KOPT-K1 (cell line): Measurements from ENCODE around the gene KLF6.
"Not testable (repeated sequence)": the region's sequence is repeated elsewhere in the genome, so short reads cannot be mapped to it uniquely, and the experiment has no call there.

Source experiments
- H3K27ac ChIP-seq: fragments of 200-600 bp; sonication (generic); 2 replicates; pipeline ENCODE4 v1.5.1; 2016; ENCODE audit warnings: antibody characterized with exemption, mild to moderate bottlenecking, low read depth, low read length; ENCODE audit not compliant: poor library complexity, severe bottlenecking
- H3K36me3 ChIP-seq: fragments of 200-600 bp; sonication (generic); 2 replicates; pipeline ENCODE4 v1.5.1; 2017; ENCODE audit warnings: antibody characterized with exemption, mild to moderate bottlenecking, low read length, moderate library complexity; ENCODE audit not compliant: insufficient read depth
- H3K9me3 ChIP-seq: fragments of 200-600 bp; sonication (generic); 2 replicates; pipeline ENCODE4 v1.5.1; 2017; ENCODE audit warnings: antibody characterized with exemption, low read length, mild to moderate bottlenecking; ENCODE audit not compliant: insufficient read depth, poor library complexity, severe bottlenecking

KLF6 gene

GRCh38 chr10:3749011-3749410 is 36.0 kb downstream of the KLF6 start:
- Histone ChIP-seq H3K9me3 (no peaks in the 10 kb centered on the region), H3K36me3 (no peaks in the 10 kb centered on the region), H3K27ac (no peak overlapping the region)

GRCh38 chr10:3748484-3748883 is 36.5 kb downstream of the KLF6 start:
- Histone ChIP-seq H3K36me3 (no peaks in the 10 kb centered on the region), H3K9me3 (no peaks in the 10 kb centered on the region), H3K27ac (no peak overlapping the region)

GRCh38 chr10:3747984-3748383 is 37.0 kb downstream of the KLF6 start:
- Histone ChIP-seq H3K9me3 (no peaks in the 10 kb centered on the region), H3K27ac (no peak overlapping the region), H3K36me3 (no peaks in the 10 kb centered on the region)

GRCh38 chr10:3747248-3747960 is 37.6 kb downstream of the KLF6 start:
- Histone ChIP-seq H3K36me3 (no peaks in the 10 kb centered on the region), H3K27ac (no peak overlapping the region), H3K9me3 (no peaks in the 10 kb centered on the region)

GRCh38 chr10:3746634-3747033 is 38.4 kb downstream of the KLF6 start:
- Histone ChIP-seq H3K27ac (no peak overlapping the region), H3K36me3 (no peaks in the 10 kb centered on the region), H3K9me3 (no peaks in the 10 kb centered on the region)

GRCh38 chr10:3745521-3745920 is 39.5 kb downstream of the KLF6 start:
- no peak overlapping the region for H3K27ac ChIP-seq

GRCh38 chr10:3741688-3742461 is 43.1 kb downstream of the KLF6 start:
- Histone ChIP-seq H3K27ac (no peak overlapping the region), H3K36me3 (no peaks in the 10 kb centered on the region), H3K9me3 (no peaks in the 10 kb centered on the region)

More at GRCh38 chr10:3745521-3745920, 39.5 kb downstream of the KLF6 start:
- Histone ChIP-seq H3K9me3 (no peaks in the 10 kb centered on the region), H3K36me3 (no peaks in the 10 kb centered on the region)

- Histone ChIP-seq H3K9me3 (no peaks in the 10 kb centered on the region), H3K27ac (no peak overlapping the region), H3K36me3 (no peaks in the 10 kb centered on the region)
Observed at GRCh38 chr10:3740157-3740871, 44.7 kb downstream of the KLF6 start.

- H3K36me3 ChIP-seq, result no peaks in the 10 kb centered on the region
- H3K9me3 ChIP-seq, result no peaks in the 10 kb centered on the region
- H3K27ac ChIP-seq, result no peak overlapping the region
Observed at GRCh38 chr10:3738855-3739350, 46.1 kb downstream of the KLF6 start.

GRCh38 chr10:3737864-3738263 is 47.1 kb downstream of the KLF6 start:
- H3K27ac ChIP-seq, result no peak overlapping the region
- no peaks in the 10 kb centered on the region for H3K9me3 ChIP-seq
- no peaks in the 10 kb centered on the region for H3K36me3 ChIP-seq

- no peaks in the 10 kb centered on the region for H3K9me3 ChIP-seq
- no peak overlapping the region for H3K27ac ChIP-seq
- no peaks in the 10 kb centered on the region for H3K36me3 ChIP-seq
Observed at GRCh38 chr10:3735175-3735574, 49.8 kb downstream of the KLF6 start.

GRCh38 chr10:3734111-3734510 is 50.9 kb downstream of the KLF6 start:
- H3K9me3 ChIP-seq, result no peaks in the 10 kb centered on the region
- H3K27ac ChIP-seq, result no peak overlapping the region
- H3K36me3 ChIP-seq, result no peaks in the 10 kb centered on the region

- H3K27ac ChIP-seq, H3K36me3 ChIP-seq, H3K9me3 ChIP-seq: not testable (repeated sequence)
Observed at GRCh38 chr10:3732183-3732582, 52.8 kb downstream of the KLF6 start.

GRCh38 chr10:3729397-3729976 is 55.5 kb downstream of the KLF6 start:
- H3K36me3 ChIP-seq, result no peaks in the 10 kb centered on the region
- H3K9me3 ChIP-seq, result no peaks in the 10 kb centered on the region
- H3K27ac ChIP-seq, result no peak overlapping the region

- Histone ChIP-seq H3K9me3 (no peaks in the 10 kb centered on the region), H3K27ac (no peak overlapping the region), H3K36me3 (no peaks in the 10 kb centered on the region)
Observed at GRCh38 chr10:3728563-3728962, 56.4 kb downstream of the KLF6 start.
